ENCODE data around the gene ITPRID2. TPM values are rescaled to one million over a fixed set of nuclear protein-coding genes. Genes with fewer than 3 reads are reported as not detected.
"Not testable (repeated sequence)": the region's sequence is repeated elsewhere in the genome, so short reads cannot be mapped to it uniquely, and the experiment has no call there.

Gene ITPRID2
- total RNA-seq, 1 experiment from 2014 or later = 168 TPM

DNA sequence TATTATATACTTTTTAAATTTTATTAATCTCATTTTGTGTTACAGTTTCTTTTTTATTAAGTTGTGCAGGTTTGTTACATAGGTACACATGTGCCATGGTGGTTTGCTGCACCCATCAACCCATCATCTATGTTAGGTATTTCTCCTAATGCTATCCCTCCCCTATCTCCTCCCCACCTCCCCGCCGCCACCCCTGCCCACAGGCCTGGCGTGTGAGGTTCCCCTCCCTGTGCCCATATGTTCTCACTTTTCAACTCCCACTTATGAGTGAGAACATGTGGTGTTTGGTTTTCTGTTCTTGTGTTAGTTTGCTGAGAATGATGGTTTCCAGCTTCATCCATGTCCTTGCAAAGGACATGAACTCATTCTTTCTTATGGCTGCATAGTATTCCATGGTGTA is 64.3 kb downstream of the ITPRID2 start:
- DNase-seq (ENCODE audit: extremely low read depth, low read depth) = not testable (repeated sequence)

DNA sequence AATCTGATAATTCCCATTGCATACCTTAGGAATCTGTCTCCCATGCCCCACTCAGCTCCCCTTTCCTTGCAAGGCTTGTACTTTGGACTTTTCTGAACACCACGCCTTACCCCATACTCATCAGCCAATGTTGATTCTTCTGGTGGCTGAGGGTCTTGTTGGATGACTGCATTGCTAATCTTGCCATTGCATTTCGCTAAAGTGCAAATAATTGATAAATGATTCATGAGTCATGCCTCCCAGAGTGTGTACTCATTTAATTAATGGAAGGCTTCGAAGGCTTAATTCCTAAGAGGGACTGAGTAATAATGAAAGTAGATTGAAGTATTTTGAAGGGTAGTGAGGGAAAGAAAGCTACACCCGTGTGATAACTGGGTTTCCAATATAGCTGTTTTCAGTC is 66.1 kb downstream of the ITPRID2 start:
- DNase-seq (ENCODE audit: extremely low read depth, low read depth) = no peak

DNA sequence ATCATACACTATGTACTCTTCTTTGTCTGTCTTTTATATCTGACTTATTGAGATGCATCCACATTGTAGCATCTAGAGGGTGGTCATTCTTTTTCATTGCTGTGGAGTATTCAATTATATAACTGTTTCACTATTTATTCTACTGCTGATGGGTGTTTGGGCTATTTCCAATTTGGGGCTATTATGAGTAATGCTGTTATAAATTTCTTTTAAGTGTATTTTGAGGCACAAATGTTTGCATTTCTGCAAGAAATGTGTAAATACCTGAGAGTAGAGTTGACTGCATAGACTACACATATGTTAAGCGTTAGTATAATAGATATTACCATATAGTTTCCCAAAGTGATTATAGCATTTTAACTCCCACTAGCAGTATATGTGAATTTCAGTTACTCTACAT is 67.2 kb downstream of the ITPRID2 start:
- DNase-seq (ENCODE audit: extremely low read depth, low read depth) = no peak

DNA sequence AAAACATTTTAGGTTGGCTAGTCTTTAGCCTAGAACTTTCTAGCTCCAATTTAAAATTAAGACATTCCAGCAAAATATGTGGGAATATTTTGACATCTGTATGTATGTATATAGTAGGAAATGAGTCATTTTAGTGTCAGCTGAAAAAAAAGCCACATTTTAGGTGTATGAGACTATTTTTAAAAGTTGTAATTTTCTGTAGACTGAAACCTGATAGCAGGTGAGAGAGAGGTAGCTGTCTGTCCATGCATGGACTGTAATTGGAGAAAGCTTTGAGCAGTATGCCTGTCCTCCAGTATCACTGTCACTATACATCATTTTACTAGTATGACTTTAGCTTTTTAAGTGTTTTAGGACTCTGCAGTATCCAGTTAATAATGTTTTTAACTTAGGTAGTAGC is 68.0 kb downstream of the ITPRID2 start:
- no peak for DNase-seq (ENCODE audit: extremely low read depth, low read depth)

DNA sequence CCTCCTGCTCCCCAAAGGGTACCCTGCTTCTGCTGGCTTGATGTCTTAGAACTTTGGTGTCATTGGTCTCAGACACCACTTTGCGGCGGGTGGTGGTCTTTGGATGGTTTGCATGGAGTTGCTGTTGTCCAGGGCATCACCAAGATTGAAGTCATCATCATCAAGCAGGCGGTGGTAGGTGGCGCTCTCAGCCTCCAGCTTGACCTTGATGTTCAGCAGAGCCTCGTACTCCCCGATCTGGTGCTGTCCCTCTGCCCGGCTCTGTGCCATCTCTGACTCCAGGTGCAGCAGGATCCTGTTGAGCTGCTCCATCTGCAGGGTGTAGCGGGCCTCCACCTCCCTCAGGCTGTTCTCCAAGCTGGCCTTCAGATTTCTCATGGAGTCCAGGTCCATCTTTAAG is 69.6 kb downstream of the ITPRID2 start:
- DNase-seq (ENCODE audit: extremely low read depth, low read depth) = not testable (repeated sequence)

DNA sequence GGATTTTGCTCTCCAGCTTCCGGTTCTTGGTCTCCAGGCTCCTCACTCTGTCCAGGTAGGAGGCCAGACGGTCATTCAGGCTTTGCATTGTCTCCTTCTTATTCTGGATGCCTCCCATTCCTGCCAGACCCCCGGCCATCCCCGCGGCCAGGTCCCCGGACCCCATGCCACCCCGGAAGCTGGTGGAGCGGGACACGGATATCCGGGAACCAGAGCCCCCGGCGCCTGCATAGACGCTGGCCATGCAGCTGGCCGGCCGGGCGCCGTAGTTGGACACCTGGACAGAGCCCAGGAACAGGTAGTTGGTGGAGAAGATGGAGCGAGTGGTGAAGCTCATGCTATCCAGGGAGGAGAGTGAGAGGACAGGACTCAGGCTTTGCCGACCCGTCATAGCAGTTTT is 70.6 kb downstream of the ITPRID2 start:
- DNase-seq (ENCODE audit: extremely low read depth, low read depth) = no peak

DNA sequence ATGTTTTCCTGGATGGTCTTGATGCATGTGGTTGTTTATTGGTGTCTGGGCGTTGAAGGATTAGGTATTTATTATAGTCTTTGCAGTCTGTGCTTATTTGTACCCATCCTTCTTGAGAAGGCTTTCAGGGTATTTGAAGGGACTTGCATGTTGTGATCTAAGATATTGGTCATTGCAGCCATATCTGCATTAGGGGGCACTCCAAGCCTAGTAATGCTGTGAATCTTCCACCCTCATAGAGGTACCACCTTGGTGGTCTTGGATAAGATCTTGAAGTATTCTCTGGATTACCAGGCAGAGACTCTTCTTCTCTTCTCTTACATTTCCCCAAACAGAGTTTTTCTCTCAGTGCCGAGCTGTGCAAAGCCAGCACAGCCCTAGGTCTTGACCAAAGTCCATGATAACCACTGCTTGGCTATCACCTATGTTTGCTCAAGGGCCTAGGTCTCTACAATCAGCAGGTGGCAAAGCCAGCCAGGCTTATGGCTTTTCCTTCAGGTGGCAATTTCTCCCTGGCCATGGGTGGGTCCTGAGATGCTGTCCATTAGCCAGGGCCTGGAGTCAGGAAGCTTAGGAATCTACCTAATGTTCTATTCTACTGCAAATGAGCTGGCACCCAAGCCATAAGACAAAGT is 78.7 kb downstream of the ITPRID2 start:
- DNase-seq (ENCODE audit: extremely low read depth, low read depth) = no peak

DNA sequence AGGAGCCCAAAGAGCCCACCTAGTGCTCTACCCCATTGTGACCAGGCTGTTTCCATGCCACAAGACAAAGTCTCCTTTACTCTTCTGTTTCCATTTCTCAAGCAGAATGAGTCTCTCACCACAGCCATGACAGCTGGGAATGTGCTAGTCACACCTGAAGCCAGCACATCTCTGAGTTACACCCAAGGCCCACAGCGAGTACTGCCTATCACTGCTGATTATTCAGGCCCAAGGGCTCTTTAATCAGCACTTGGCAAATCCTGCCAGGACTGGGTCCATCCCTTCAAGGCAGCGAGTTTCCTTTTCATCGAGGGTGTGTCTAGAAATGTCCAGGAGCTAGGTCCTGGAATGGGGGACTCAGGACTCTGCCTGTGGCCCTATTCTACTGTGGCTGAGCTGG is 79.5 kb downstream of the ITPRID2 start:
- no peak for DNase-seq (ENCODE audit: extremely low read depth, low read depth)

DNA sequence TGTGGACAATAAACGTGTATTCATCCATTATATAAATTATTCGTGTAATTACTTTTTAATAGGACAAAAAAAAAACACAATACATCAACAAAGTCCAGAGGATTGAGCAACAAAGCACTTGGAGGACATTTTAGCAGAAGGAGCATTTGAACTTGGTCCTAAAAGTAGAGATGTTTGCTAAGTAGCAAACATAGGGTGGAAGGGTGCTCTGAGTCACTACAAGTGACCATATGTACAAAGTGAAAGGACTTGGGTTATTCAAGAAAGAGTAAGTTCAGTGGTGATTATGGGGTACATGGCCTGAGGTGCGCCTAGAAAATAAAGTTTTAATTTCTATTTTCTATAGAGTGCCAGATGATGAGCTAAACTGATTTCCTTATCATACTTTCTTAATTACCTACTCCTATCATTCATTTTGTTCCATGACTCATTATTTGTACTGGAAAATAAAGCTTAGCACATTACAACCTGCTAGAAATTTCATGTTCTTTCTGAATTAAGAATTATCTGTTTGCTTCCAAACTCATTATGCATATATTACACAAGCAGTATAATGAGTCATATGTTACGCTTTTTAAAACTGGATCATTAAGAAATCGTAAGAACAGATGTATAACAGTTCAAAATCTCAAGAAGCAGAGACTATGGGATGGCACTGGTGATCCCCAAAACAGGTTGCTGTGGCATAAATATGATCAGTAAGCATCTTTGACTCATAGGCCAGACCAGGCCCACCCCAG is 81.1 kb downstream of the ITPRID2 start:
- DNase-seq (ENCODE audit: extremely low read depth, low read depth) = no peak

DNA sequence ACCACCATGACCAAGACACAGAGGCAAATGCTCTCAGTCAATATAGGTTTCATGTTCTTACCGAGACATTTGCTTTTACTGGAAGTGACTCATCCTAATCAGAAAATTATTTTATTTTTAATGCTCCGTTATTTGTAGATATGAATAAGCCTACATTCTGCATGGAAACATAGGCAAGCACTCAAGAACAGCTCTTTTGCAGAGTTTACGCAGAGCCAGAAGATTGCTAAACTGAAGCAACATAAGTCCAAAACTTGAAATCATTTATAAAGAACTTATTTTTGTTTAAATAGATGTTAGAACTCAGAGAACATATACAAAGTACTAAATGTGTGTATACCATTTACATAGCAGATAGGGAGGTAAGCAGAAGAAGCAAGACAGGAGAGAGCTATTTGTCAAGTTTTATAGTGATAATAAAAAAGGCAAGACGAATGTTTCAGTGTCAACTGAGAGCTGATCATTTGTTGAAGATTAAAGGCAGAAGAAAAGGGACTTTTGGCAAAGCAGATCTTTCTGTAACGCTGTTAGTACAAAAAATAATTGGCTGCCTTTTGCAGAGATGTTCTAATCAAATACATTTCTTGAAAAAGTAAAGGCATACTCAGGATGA is 81.7 kb downstream of the ITPRID2 start:
- no peak for DNase-seq (ENCODE audit: extremely low read depth, low read depth)

DNA sequence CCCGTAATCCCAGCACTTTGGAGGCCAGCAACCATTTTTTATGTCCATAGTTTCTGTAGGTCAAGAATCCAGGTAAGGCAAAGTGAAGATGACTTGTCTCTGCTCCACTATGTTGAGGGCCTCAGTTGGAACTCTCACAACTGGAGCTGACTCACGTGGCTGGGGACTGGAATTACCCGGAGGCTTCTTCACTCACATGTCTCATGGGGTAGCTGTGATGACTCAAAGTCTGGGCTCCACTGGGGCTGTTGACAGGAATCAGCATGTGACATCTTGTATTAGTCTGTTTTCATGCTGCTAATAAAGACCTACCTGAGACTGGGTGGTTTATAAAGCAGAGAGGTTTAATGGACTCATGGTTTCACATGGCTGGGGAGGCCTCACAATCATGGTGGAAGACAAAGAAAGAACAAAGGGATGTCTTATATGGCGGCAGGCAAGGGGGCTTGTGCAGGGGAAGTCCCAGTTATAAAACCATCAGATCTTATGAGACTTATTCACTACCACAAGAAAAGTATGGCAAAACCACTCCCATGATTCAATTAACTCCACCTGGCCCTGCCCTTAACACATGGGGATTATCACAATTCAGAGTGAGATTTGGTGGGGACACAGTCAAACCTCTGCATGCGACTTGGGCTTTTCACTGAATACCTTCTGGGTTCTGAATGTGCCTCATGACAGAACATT is 86.3 kb downstream of the ITPRID2 start:
- DNase-seq (ENCODE audit: extremely low read depth, low read depth) = no peak

DNA sequence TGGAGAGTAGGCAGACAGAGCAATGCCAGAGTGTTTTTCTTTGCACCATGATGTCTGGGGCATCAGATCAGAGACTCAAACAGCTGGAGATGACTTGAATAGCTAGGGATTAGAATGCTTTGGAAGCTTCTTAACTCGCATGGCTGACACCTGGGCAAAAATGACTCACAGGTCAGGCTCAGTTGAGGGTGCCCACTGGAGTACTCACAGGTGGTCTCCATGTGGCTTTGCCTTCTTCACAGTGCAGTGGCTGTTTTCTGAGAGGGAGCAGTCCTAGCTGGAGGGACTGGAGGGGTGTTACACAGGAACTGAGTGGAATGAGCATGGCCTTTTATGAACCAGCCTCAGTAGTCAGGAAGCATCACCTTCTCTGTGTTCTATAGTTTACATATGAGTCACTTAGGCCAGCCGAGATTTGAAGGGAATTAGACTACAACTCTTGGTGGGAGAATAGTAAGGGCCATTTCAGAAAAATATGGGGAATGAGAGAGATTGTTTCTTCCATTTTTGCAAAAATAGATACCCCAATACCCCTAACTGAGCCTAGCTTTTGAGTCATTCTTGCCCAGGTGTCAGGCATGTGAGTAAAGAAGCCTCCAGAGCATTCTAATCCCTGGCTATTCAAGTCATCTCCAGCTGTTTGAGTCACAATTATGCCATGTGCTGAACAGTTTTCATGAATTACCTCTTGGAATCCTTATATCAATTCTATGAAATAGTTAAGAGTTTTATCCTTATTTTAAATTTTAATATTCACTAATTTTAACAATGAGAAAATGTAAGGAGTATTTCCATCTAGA is 87.0 kb downstream of the ITPRID2 start:
- no peak for DNase-seq (ENCODE audit: extremely low read depth, low read depth)

Other genes starting within 250 kb of the ITPRID2 start
- gene CERKL, start 234.6 kb upstream of the ITPRID2 start, total RNA-seq (2014; rRNA removed; shearing (Covaris generic)) = not detected in 2 replicates
- gene NEUROD1, start 211.2 kb upstream of the ITPRID2 start, total RNA-seq (2014; rRNA removed; shearing (Covaris generic)) = not detected in 2 replicates
- gene PPP1R1C, start 94.1 kb downstream of the ITPRID2 start, total RNA-seq (2014; rRNA removed; shearing (Covaris generic)) = 2.7 and 4.8 TPM in 2 replicates